ENCODE data around the gene SNRPD2. TPM values are rescaled to one million over a fixed set of nuclear protein-coding genes. Genes with fewer than 3 reads are reported as not detected.

SNRPD2 gene
- total RNA-seq, 1 donor from 2014 or later = 405 TPM

- Histone ChIP-seq H3F3A (ENCODE audit: low read depth) (peaks cover 4% of the 10 kb centered on the region), H3K27ac (no peak overlapping the region), H3K4me3 (no peak overlapping the region), H3K79me2 (ENCODE audit: low read depth) (no peaks in the 10 kb centered on the region), H3K4me2 (no peak overlapping the region), H3K9me3 (ENCODE audit: low read depth) (no peaks in the 10 kb centered on the region), H2AFZ (replicated peaks) (no peak overlapping the region), H3K9ac (no peak overlapping the region), H3K27me3 (no peaks in the 10 kb centered on the region), H3K36me3 (no peaks in the 10 kb centered on the region), H4K20me1 (ENCODE audit: low read depth) (no peaks in the 10 kb centered on the region), H3K4me1 (no peaks in the 10 kb centered on the region)
- TF ChIP-seq EZH2phosphoT487 (IDR thresholded peaks at IDR 0.05) = no peak
- no peak for TF ChIP-seq EZH2 (IDR thresholded peaks at IDR 0.05)
- TF ChIP-seq, protein P1, sequence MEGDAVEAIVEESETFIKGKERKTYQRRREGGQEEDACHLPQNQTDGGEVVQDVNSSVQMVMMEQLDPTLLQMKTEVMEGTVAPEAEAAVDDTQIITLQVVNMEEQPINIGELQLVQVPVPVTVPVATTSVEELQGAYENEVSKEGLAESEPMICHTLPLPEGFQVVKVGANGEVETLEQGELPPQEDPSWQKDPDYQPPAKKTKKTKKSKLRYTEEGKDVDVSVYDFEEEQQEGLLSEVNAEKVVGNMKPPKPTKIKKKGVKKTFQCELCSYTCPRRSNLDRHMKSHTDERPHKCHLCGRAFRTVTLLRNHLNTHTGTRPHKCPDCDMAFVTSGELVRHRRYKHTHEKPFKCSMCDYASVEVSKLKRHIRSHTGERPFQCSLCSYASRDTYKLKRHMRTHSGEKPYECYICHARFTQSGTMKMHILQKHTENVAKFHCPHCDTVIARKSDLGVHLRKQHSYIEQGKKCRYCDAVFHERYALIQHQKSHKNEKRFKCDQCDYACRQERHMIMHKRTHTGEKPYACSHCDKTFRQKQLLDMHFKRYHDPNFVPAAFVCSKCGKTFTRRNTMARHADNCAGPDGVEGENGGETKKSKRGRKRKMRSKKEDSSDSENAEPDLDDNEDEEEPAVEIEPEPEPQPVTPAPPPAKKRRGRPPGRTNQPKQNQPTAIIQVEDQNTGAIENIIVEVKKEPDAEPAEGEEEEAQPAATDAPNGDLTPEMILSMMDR (IDR thresholded peaks at IDR 0.05) = no peak
- peaks cover 12% of the 10 kb centered on the region for H3K27me3 Mint-ChIP-seq (ENCODE audit: insufficient read depth, low read depth)
- peaks cover 16% of the 10 kb centered on the region for H3K4me1 Mint-ChIP-seq
- no peak overlapping the region for H3K27ac Mint-ChIP-seq
- H3K36me3 Mint-ChIP-seq = no peaks in the 10 kb centered on the region
- H3K4me3 Mint-ChIP-seq = no peak overlapping the region
- DNase-seq (ENCODE audit: low spot score) = no peak
- no peaks in the 10 kb centered on the region for H3K9me3 Mint-ChIP-seq
Observed at GRCh38 chr19:45655073-45655472, 36.7 kb downstream of the SNRPD2 start.

DNA sequence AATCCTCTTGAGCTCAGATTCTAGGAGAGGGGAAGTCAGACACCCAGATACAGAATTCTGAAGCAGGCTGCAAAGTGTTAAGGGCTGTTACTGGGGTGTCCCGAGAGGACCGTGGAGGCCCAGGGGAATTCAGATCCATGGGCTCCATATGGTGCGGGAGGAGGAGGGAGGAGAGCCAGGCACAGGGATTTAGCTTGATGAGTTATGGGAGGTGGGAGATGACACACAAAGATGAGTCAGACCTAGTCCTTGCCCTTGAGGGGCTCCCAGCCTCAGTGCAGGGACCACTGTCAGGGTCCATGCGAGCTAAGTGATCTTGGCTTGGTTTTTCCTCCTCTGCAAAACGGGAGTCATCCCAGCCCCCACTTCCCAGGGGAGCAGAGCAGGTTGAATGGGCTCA lies 38.1 kb downstream of the SNRPD2 start:
- Mint-ChIP-seq H3K27me3 (ENCODE audit: insufficient read depth, low read depth) (peaks cover 13% of the 10 kb centered on the region), H3K4me1 (peaks cover 10% of the 10 kb centered on the region), H3K9me3 (no peaks in the 10 kb centered on the region), H3K4me3 (no peak overlapping the region), H3K27ac (peak overlapping the region; percentile 87), H3K36me3 (no peaks in the 10 kb centered on the region)
- Histone ChIP-seq H3K79me2 (ENCODE audit: low read depth) (no peaks in the 10 kb centered on the region), H3K36me3 (no peaks in the 10 kb centered on the region), H3K4me1 (no peaks in the 10 kb centered on the region), H3K27ac (no peak overlapping the region), H3K4me2 (no peak overlapping the region), H3K9ac (no peak overlapping the region), H3F3A (ENCODE audit: low read depth) (peaks cover under 1% of the 10 kb centered on the region), H3K27me3 (no peaks in the 10 kb centered on the region), H2AFZ (replicated peaks) (no peak overlapping the region), H4K20me1 (ENCODE audit: low read depth) (no peaks in the 10 kb centered on the region), H3K4me3 (no peak overlapping the region), H3K9me3 (ENCODE audit: low read depth) (no peaks in the 10 kb centered on the region)
- TF ChIP-seq EZH2 (IDR thresholded peaks at IDR 0.05) (no peak), EZH2phosphoT487 (IDR thresholded peaks at IDR 0.05) (no peak)
- TF ChIP-seq, protein P1 (IDR thresholded peaks at IDR 0.05) = no peak
- no peak for DNase-seq (ENCODE audit: low spot score)

DNA sequence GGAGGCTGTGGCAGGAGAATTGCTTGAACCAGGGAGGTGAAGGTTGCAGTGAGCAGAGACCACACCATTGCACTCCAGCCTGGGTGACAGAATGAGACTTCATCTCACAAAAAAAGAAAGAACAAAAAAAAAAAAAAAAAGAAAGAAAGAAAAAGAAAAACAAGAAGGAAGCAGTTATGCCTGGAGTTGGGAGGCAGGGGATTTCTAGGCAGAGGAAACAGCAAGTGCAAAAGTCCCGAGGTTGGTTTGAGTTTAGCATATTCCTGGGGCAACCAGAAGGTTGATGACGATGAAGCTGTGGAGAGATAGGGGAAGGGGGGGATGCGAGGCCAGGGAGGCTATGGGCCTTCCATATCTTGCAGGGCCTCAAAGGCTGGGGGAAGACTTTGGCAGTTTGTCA lies 41.0 kb downstream of the SNRPD2 start:
- no peak overlapping the region for H3K27ac ChIP-seq
- Mint-ChIP-seq H3K9me3 (peaks cover 2% of the 10 kb centered on the region), H3K27ac (peak overlapping the region; percentile 79), H3K36me3 (no peaks in the 10 kb centered on the region), H3K27me3 (ENCODE audit: insufficient read depth, low read depth) (peaks cover 11% of the 10 kb centered on the region), H3K4me1 (peaks cover 16% of the 10 kb centered on the region), H3K4me3 (peak overlapping the region; percentile 54)
- DNase-seq (ENCODE audit: low spot score) = no peak
- H3K4me2 ChIP-seq = no peak overlapping the region
- no peak for TF ChIP-seq EZH2 (IDR thresholded peaks at IDR 0.05)
- TF ChIP-seq, protein P1 (IDR thresholded peaks at IDR 0.05) = no peak
- no peak for TF ChIP-seq EZH2phosphoT487 (IDR thresholded peaks at IDR 0.05)
- H3K9ac ChIP-seq = no peak overlapping the region
- H3K4me1 ChIP-seq = no peaks in the 10 kb centered on the region
- H3K79me2 ChIP-seq (ENCODE audit: low read depth) = no peaks in the 10 kb centered on the region
- no peaks in the 10 kb centered on the region for H3K27me3 ChIP-seq
- H3K9me3 ChIP-seq (ENCODE audit: low read depth) = no peaks in the 10 kb centered on the region
- peaks cover 7% of the 10 kb centered on the region for H3F3A ChIP-seq (ENCODE audit: low read depth)
- H2AFZ ChIP-seq (replicated peaks) = no peak overlapping the region
- H4K20me1 ChIP-seq (ENCODE audit: low read depth) = no peaks in the 10 kb centered on the region
- H3K4me3 ChIP-seq = no peak overlapping the region
- H3K36me3 ChIP-seq = no peaks in the 10 kb centered on the region

Measured in neural progenitor cell (in vitro differentiated cells).